GM12878 (cell line): ENCODE results near the gene MYMK.

ENCODE experiments used
- CBFB ChIP-seq: IDR thresholded peaks from 2 replicates; pipeline ENCODE4 v1.6.1; 2016; ENCODE audit warnings: antibody characterized with exemption, low read depth
- CTCF ChIP-seq, 3 experiments: IDR thresholded peaks in 2 of 3; conservative IDR thresholded peaks in 1 of 3; 2 replicates each; pipeline ENCODE4 v1.5.1; 2011; ENCODE audit warnings: low read depth in 3 of 3, low read length in 3 of 3, mild to moderate bottlenecking in 3 of 3, control low read depth in 2 of 3, moderate library complexity in 2 of 3, inconsistent platforms in 1 of 3, mixed read lengths in 1 of 3; ENCODE audit not compliant: control insufficient read depth in 2 of 3, insufficient read depth in 1 of 3; ENCODE audit errors: extremely low read depth in 1 of 3
- EGR1 ChIP-seq, 2 experiments: IDR thresholded peaks; 1 replicate in 1 of 2; 2 replicates in 1 of 2; pipeline ENCODE4 v1.6.1; 2011 to 2012; ENCODE audit warnings: low read depth in 2 of 2, low read length in 2 of 2, borderline replicate concordance in 1 of 2, mild to moderate bottlenecking in 1 of 2, moderate library complexity in 1 of 2
- RCOR1 ChIP-seq: conservative IDR thresholded peaks from 2 replicates; pipeline ENCODE4 v1.6.1; 2012; ENCODE audit warnings: low read depth, low read length, improper control_type of control experiment
- TAF1 ChIP-seq: IDR thresholded peaks from 2 replicates; pipeline ENCODE4 v1.6.1; 2011; ENCODE audit warnings: mild to moderate bottlenecking, low read depth, low read length, borderline replicate concordance
- TF ChIP-seq, protein P1 (sequence below): IDR thresholded peaks from 2 replicates; pipeline ENCODE4 v1.6.1; 2012; ENCODE audit warnings: low read depth, low read length, improper control_type of control experiment

- TF ChIP-seq TAF1 (no peak), CBFB (no peak), EGR1 (IDR thresholded peaks at IDR 0.05; ENCODE audit: borderline replicate concordance in 1 of 2, low read depth in 2 of 2, low read length in 2 of 2) (no peak), RCOR1 (no peak), CTCF (IDR thresholded peaks at IDR 0.05 in 2 of 3, conservative IDR thresholded peaks at IDR 0.05 in 1 of 3; ENCODE audit: control insufficient read depth in 2 of 3, extremely low read depth in 1 of 3, insufficient read depth in 1 of 3, low read depth in 3 of 3, low read length in 3 of 3) (no peak)
- TF ChIP-seq, protein P1, sequence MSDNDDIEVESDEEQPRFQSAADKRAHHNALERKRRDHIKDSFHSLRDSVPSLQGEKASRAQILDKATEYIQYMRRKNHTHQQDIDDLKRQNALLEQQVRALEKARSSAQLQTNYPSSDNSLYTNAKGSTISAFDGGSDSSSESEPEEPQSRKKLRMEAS: no peak
Measured at GRCh38 chr9:133495327-133496293, 29.1 kb downstream of the MYMK start.
